Activated T-cell treated with anti-CD3 and anti-CD28 coated beads, Interleukin-2, amount 50 U/mL, for 4 hours (primary cell): ENCODE measurements around the gene GRIN3B. TPM values are rescaled to one million over a fixed set of nuclear protein-coding genes. Genes with fewer than 3 reads are reported as not detected.

Experiments
- ATAC-seq, 2 donors: fragments of 200-7000 bp; cut with Tn5 transposase; one replicate each; pipeline ENCODE4 v1.10.0; 2021
- DNase-seq: peaks from one replicate; pipeline ENCODE4 v3.0.0-alpha.2; 2020
- H3K27me3 Mint-ChIP-seq: one replicate; pipeline ENCODE4 v1.8.0; 2021; ENCODE audit warnings: low read depth, mixed read lengths
- H3K36me3 Mint-ChIP-seq: one replicate; pipeline ENCODE4 v1.8.0; 2022; ENCODE audit warnings: mixed read lengths; ENCODE audit not compliant: insufficient read depth
- H3K4me1 Mint-ChIP-seq: one replicate; pipeline ENCODE4 v1.8.0; 2021; ENCODE audit warnings: low read depth, mixed read lengths
- H3K4me3 Mint-ChIP-seq: one replicate; pipeline ENCODE4 v1.8.0; 2021; ENCODE audit warnings: mild to moderate bottlenecking, moderate library complexity, mixed read lengths
- H3K9me3 Mint-ChIP-seq: one replicate; pipeline ENCODE4 v1.8.0; 2021; ENCODE audit warnings: mixed read lengths
- total RNA-seq, 3 donors: library from RNA; stranded (reverse); gene quantifications; one replicate each; pipeline ENCODE4 v1.2.1, GENCODE V29; 2021

GRIN3B gene
- total RNA-seq, 3 donors from 2014 or later = 0.05 to 0.19 (median 0.08) TPM

DNA sequence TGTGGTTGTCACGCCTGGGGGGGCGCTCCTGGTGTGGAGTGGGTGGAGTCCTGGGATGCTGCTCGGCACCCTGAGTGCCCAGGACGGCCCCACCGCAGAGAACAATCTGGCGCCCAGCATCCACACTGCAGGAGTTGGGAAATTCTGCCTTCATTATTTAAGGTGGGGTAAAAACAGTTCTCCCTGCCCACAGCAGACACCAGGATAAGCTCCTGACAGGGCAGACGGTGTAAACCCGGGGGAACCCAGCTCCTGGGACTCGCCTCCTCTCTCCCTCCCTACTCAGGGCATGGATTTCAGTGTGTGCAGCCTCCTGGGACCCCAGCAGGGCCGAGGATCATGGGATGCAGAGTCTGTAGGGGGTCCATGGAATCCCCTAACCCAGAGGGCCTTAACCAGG lies 23.7 kb upstream of the GRIN3B start:
- H3K27me3 Mint-ChIP-seq = no peaks in the 10 kb centered on the region
- no peak overlapping the region for H3K4me3 Mint-ChIP-seq
- no peaks in the 10 kb centered on the region for H3K4me1 Mint-ChIP-seq
- ATAC-seq (no peak), DNase-seq (no peak)
- peaks cover 3% of the 10 kb centered on the region for H3K36me3 Mint-ChIP-seq
- H3K9me3 Mint-ChIP-seq = no peaks in the 10 kb centered on the region

GRCh38 chr19:977058-977464 lies 23.2 kb upstream of the GRIN3B start:
- no peaks in the 10 kb centered on the region for H3K27me3 Mint-ChIP-seq
- H3K4me3 Mint-ChIP-seq = no peak overlapping the region
- no peaks in the 10 kb centered on the region for H3K4me1 Mint-ChIP-seq
- peaks cover 3% of the 10 kb centered on the region for H3K36me3 Mint-ChIP-seq
- ATAC-seq (no peak), DNase-seq (no peak)
- H3K9me3 Mint-ChIP-seq = no peaks in the 10 kb centered on the region

- Mint-ChIP-seq H3K9me3 (no peaks in the 10 kb centered on the region), H3K36me3 (peaks cover 2% of the 10 kb centered on the region), H3K4me1 (peaks cover 2% of the 10 kb centered on the region), H3K27me3 (no peaks in the 10 kb centered on the region), H3K4me3 (no peak overlapping the region)
- DNase-seq (no peak), ATAC-seq (no peak)
Measured at GRCh38 chr19:979318-979741, 20.9 kb upstream of the GRIN3B start.

GRCh38 chr19:980133-980998 lies 19.9 kb upstream of the GRIN3B start:
- no peaks in the 10 kb centered on the region for H3K9me3 Mint-ChIP-seq
- peaks cover 2% of the 10 kb centered on the region for H3K36me3 Mint-ChIP-seq
- ATAC-seq (no peak), DNase-seq (no peak)
- peaks cover 7% of the 10 kb centered on the region for H3K4me1 Mint-ChIP-seq
- H3K27me3 Mint-ChIP-seq = no peaks in the 10 kb centered on the region
- no peak overlapping the region for H3K4me3 Mint-ChIP-seq

GRCh38 chr19:982567-983170 lies 17.6 kb upstream of the GRIN3B start:
- H3K9me3 Mint-ChIP-seq = no peaks in the 10 kb centered on the region
- DNase-seq = peak; percentile 69
- no peaks in the 10 kb centered on the region for H3K27me3 Mint-ChIP-seq
- H3K4me1 Mint-ChIP-seq = peaks cover 11% of the 10 kb centered on the region
- H3K36me3 Mint-ChIP-seq = peaks cover 6% of the 10 kb centered on the region
- ATAC-seq = peak; percentile 81 to 84
- H3K4me3 Mint-ChIP-seq = no peak overlapping the region

- H3K4me1 Mint-ChIP-seq = peaks cover 11% of the 10 kb centered on the region
- peaks cover 9% of the 10 kb centered on the region for H3K36me3 Mint-ChIP-seq
- ATAC-seq = peak; percentile 93 to 96
- no peaks in the 10 kb centered on the region for H3K9me3 Mint-ChIP-seq
- no peaks in the 10 kb centered on the region for H3K27me3 Mint-ChIP-seq
- peak; percentile 85 for DNase-seq
- peak within 1 kb of the TSS; percentile 96 for H3K4me3 Mint-ChIP-seq
Measured at GRCh38 chr19:984165-984967, 15.9 kb upstream of the GRIN3B start, which contains the start of gene WDR18. Gene WDR18, plus strand, starts transcription at chr19:984345. Its CDS starts 9 bp downstream, at chr19:984354.

DNA sequence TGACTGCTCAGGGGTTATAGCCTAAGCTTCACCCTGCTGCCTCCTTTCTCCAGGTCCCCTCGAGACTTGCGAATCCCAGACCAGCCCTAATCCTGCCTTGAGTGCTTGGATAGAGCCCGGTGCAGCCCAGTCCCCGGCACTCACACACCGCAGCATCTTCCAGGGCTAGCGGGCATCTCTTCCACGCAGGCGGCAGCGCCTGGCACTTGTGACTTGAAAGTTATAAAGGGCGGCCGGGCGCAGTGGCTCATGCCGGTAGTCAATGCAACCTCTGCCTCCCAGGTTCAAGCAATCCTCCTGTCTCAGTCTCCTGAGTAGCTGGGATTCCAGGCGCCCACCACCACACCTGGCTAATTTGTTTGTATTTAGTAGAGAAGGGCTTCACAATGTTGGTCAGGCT lies 14.1 kb upstream of the GRIN3B start:
- Mint-ChIP-seq H3K4me1 (peaks cover 11% of the 10 kb centered on the region), H3K9me3 (no peaks in the 10 kb centered on the region), H3K4me3 (peak overlapping the region; percentile 96), H3K27me3 (no peaks in the 10 kb centered on the region), H3K36me3 (peaks cover 9% of the 10 kb centered on the region)
- DNase-seq (no peak), ATAC-seq (no peak)

GRCh38 chr19:988081-988480 lies 12.1 kb upstream of the GRIN3B start:
- no peaks in the 10 kb centered on the region for H3K27me3 Mint-ChIP-seq
- DNase-seq (no peak), ATAC-seq (no peak)
- no peaks in the 10 kb centered on the region for H3K9me3 Mint-ChIP-seq
- H3K4me3 Mint-ChIP-seq = no peak overlapping the region
- peaks cover 11% of the 10 kb centered on the region for H3K4me1 Mint-ChIP-seq
- H3K36me3 Mint-ChIP-seq = peaks cover 12% of the 10 kb centered on the region

DNA sequence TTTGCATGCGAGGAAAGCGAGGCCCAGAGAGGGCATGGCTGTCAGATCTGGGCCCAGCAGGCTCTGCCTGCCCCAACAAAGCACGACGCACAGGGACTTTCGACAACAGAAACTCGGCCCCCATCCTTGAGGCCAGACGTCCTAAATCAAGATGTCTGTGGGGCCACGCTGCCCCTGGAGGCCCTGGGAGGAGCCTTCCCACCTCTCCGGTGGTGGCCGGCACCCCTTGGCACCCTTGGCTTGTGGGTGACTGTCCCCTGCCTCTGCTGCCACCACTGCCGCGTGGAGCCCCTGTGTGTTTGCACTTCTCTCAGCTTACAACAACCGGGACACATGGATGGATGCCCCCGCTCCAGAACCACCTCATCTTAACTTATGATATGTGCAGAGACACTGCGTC lies 11.7 kb upstream of the GRIN3B start:
- H3K27me3 Mint-ChIP-seq = no peaks in the 10 kb centered on the region
- peaks cover 10% of the 10 kb centered on the region for H3K4me1 Mint-ChIP-seq
- no peaks in the 10 kb centered on the region for H3K9me3 Mint-ChIP-seq
- ATAC-seq = no peak
- H3K4me3 Mint-ChIP-seq = no peak overlapping the region
- DNase-seq = no peak
- H3K36me3 Mint-ChIP-seq = peaks cover 14% of the 10 kb centered on the region

- H3K27me3 Mint-ChIP-seq = no peaks in the 10 kb centered on the region
- H3K36me3 Mint-ChIP-seq = peaks cover 12% of the 10 kb centered on the region
- DNase-seq (no peak), ATAC-seq (no peak)
- no peaks in the 10 kb centered on the region for H3K9me3 Mint-ChIP-seq
- H3K4me1 Mint-ChIP-seq = peaks cover 9% of the 10 kb centered on the region
- no peak overlapping the region for H3K4me3 Mint-ChIP-seq
Measured at GRCh38 chr19:989381-990081, 10.7 kb upstream of the GRIN3B start.

DNA sequence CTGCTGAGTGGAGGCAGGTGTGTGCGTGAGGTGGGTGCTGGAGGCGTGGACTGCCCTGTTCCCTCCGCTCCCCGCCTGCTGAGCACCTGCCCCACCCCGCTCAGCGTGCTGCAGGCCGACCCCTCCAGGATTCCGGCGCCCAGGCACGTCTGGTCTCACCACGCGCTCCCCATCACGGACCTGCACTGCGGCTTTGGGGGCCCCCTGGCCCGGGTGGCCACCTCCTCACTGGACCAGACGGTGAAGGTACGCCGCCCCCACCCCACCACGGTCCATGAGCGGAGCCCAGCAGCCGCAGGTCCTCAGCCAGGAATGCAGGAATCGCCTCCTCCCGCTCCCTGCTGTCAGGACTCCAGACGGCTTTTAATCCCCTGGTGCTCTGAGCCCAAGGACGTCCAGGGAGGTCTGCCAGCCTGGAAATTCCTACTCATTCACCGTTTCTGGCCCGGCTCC lies 10.1 kb upstream of the GRIN3B start:
- Mint-ChIP-seq H3K9me3 (no peaks in the 10 kb centered on the region), H3K27me3 (no peaks in the 10 kb centered on the region), H3K36me3 (peaks cover 12% of the 10 kb centered on the region), H3K4me1 (peaks cover 4% of the 10 kb centered on the region), H3K4me3 (no peak overlapping the region)
- DNase-seq = no peak
- no peak for ATAC-seq

GRCh38 chr19:990746-991145 lies 9.5 kb upstream of the GRIN3B start:
- H3K36me3 Mint-ChIP-seq = peaks cover 12% of the 10 kb centered on the region

DNA sequence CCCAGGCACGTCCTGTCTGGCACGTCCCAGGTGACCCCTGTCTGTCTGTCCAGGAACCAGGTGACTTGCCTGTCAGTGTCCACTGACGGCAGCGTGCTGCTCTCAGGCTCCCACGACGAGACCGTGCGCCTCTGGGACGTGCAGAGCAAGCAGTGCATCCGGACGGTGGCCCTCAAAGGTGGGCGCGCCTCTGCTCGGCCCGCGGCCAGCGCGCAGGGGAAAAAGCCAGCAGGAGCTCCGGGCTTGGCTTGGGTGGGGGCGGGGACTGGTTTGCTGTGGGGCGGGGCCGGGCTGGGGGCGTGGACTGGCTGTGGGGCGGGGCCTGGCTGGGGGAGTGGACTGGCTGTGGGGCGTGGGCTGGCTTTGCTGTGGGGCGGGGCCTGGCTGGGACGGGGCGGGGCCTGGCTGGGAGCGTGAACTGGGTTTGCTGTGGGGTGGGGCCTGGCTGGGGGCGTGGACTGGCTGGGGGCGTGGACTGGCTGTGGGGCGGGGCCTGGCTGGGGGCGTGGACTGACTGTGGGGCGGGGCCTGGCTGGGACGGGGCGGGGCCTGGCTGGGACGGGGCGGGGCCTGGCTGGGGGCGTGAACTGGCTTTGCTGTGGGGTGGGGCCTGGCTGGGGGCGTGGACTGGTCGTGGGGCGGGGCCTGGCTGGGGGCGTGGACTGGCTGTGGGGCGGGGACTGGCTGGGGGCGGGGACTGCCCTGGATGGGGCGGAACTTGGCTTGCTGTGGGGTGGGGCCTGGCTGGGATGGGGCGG lies 8.9 kb upstream of the GRIN3B start:
- peak; percentile 37 for DNase-seq
- Mint-ChIP-seq H3K4me1 (peaks cover 2% of the 10 kb centered on the region), H3K9me3 (no peaks in the 10 kb centered on the region), H3K4me3 (no peak overlapping the region), H3K27me3 (no peaks in the 10 kb centered on the region), H3K36me3 (peaks cover 12% of the 10 kb centered on the region)
- ATAC-seq = peak; percentile 65 to 72

More at GRCh38 chr19:990746-991145, 9.5 kb upstream of the GRIN3B start:
- no peak for DNase-seq
- ATAC-seq = no peak
- Mint-ChIP-seq H3K4me1 (peaks cover under 1% of the 10 kb centered on the region), H3K4me3 (no peak overlapping the region), H3K9me3 (no peaks in the 10 kb centered on the region), H3K27me3 (no peaks in the 10 kb centered on the region)
